ENCODE data around the gene DNAH5. TPM values are rescaled to one million over a fixed set of nuclear protein-coding genes. Genes with fewer than 3 reads are reported as not detected.

The DNAH5 gene
- total RNA-seq, 4 donors from 2014 or later, result 0.04 to 0.39 (median 0.20) TPM; not detected in 1

GRCh38 chr5:13658761-13659160 is 285.7 kb downstream of the DNAH5 start:
- 74 to 76% methylated on average over 4 of the region's 4 CpGs for WGBS, 2 donors
- no peak overlapping the region for H3K4me3 ChIP-seq (ENCODE audit: low read depth, poor library complexity, severe bottlenecking)
- TF ChIP-seq POLR2A (IDR thresholded peaks at IDR 0.05), result no peak
- TF ChIP-seq CTCF (IDR thresholded peaks at IDR 0.05), result no peak
- DNase-seq (ENCODE audit: low spot score in 2 of 2), result no peak
- intact Hi-C loops (cut with DNase I; ENCODE audit: low total_unique reads), result no loop called here

- WGBS, 2 donors, result 95 to 100% methylated on average over 1 of the region's 1 CpG
- intact Hi-C loops (cut with DNase I; ENCODE audit: low total_unique reads), result no loop called here
- H3K4me3 ChIP-seq (ENCODE audit: low read depth, poor library complexity, severe bottlenecking), result no peak overlapping the region
- no peak for TF ChIP-seq POLR2A (IDR thresholded peaks at IDR 0.05)
- no peak for TF ChIP-seq CTCF (IDR thresholded peaks at IDR 0.05)
- DNase-seq (ENCODE audit: low spot score in 2 of 2), result no peak
Observed at GRCh38 chr5:13658152-13658551, 286.3 kb downstream of the DNAH5 start.

GRCh38 chr5:13653709-13654108 is 290.8 kb downstream of the DNAH5 start:
- no peak overlapping the region for H3K4me3 ChIP-seq (ENCODE audit: low read depth, poor library complexity, severe bottlenecking)
- intact Hi-C loops (cut with DNase I; ENCODE audit: low total_unique reads), result no loop called here
- TF ChIP-seq CTCF (IDR thresholded peaks at IDR 0.05), result no peak
- 56 to 57% methylated on average over 2 of the region's 2 CpGs for WGBS, 2 donors
- DNase-seq (ENCODE audit: low spot score in 2 of 2), result no peak

- no peak overlapping the region for H3K4me3 ChIP-seq (ENCODE audit: low read depth, poor library complexity, severe bottlenecking)
- no peak for TF ChIP-seq CTCF (IDR thresholded peaks at IDR 0.05)
- no peak for TF ChIP-seq POLR2A (IDR thresholded peaks at IDR 0.05)
- DNase-seq (ENCODE audit: low spot score in 2 of 2), result no peak
- intact Hi-C loops (cut with DNase I; ENCODE audit: low total_unique reads), result no loop called here
Observed at GRCh38 chr5:13649656-13650055, 294.8 kb downstream of the DNAH5 start.

- no peak for DNase-seq (ENCODE audit: low spot score in 2 of 2)
- intact Hi-C loops (cut with DNase I; ENCODE audit: low total_unique reads), result no loop called here
- TF ChIP-seq POLR2A (IDR thresholded peaks at IDR 0.05) (no peak), CTCF (IDR thresholded peaks at IDR 0.05) (no peak)
- no peak overlapping the region for H3K4me3 ChIP-seq (ENCODE audit: low read depth, poor library complexity, severe bottlenecking)
- WGBS, 2 donors, result 72 to 76% methylated on average over 3 of the region's 3 CpGs
Observed at GRCh38 chr5:13648822-13649221, 295.7 kb downstream of the DNAH5 start.

GRCh38 chr5:13643734-13644133 is 300.8 kb downstream of the DNAH5 start:
- no peak for DNase-seq (ENCODE audit: low spot score in 2 of 2)
- WGBS, 2 donors, result 69 to 74% methylated on average over 1 of the region's 1 CpG
- intact Hi-C loops (cut with DNase I; ENCODE audit: low total_unique reads), result no loop called here
- TF ChIP-seq CTCF (IDR thresholded peaks at IDR 0.05), result no peak
- no peak for TF ChIP-seq POLR2A (IDR thresholded peaks at IDR 0.05)
- no peak overlapping the region for H3K4me3 ChIP-seq (ENCODE audit: low read depth, poor library complexity, severe bottlenecking)

All from lower leg skin (tissue), 4 donors.